Measurements from ENCODE around the gene ALDH3A2.

ALDH3A2 gene

DNA sequence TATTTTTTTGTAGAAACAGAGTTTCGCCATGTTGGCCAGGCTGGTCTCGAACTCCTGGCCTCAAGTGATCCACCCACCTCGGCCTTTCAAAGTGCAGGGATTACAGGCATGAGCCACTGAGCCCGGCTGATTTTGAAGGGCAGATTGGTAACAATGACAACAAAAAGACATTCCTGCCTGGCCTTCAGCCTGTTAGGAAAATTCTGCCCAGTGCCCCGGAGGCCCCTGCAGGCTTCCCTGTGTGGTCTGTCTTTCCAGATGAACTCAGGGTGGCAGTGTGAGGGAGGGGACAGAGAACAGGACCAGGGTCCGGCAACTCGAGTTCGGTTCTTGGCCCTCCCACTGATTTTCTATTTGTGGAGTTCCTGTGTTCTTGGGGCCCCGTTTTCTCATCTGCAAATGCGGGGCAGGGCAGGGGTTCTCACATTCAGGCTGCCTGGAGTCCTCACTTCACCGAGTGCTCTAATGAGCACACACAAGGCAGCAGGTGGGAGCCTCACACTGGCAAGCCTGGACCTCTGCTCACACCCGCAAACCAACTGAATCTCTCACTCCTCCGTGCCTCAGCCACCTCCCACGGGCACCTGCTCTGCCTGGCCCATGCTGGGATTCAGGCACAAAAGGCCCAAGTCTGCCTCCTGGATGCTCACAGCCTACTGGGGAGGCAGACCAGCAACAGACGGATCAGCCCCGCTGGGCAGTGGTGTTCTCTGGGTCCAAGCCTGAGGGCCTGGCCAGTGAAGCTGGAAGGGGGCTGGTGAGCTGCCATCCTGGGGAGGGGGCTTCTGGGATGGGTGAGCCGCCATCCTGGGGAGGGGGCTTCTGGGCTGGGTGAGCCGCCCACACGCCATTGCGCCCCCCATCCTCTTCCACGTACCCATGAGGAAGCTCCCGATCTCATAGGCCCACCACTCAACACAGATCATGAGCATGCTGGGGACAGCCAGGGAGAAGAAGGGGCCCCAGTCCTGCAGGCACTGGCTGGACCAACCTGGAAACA lies 57.5 kb downstream of the ALDH3A2 start:
- TF ChIP-seq, protein P1, sequence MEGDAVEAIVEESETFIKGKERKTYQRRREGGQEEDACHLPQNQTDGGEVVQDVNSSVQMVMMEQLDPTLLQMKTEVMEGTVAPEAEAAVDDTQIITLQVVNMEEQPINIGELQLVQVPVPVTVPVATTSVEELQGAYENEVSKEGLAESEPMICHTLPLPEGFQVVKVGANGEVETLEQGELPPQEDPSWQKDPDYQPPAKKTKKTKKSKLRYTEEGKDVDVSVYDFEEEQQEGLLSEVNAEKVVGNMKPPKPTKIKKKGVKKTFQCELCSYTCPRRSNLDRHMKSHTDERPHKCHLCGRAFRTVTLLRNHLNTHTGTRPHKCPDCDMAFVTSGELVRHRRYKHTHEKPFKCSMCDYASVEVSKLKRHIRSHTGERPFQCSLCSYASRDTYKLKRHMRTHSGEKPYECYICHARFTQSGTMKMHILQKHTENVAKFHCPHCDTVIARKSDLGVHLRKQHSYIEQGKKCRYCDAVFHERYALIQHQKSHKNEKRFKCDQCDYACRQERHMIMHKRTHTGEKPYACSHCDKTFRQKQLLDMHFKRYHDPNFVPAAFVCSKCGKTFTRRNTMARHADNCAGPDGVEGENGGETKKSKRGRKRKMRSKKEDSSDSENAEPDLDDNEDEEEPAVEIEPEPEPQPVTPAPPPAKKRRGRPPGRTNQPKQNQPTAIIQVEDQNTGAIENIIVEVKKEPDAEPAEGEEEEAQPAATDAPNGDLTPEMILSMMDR (IDR thresholded peaks at IDR 0.05; ENCODE audit: insufficient read depth, low read length, poor library complexity, severe bottlenecking): no peak
- Histone ChIP-seq H3K4me3 (replicated peaks; ENCODE audit: low read depth, low read length) (no peak overlapping the region), H3K36me3 (ENCODE audit: control insufficient read depth, insufficient read depth, low read length) (no peaks in the 10 kb centered on the region), H3K27me3 (replicated peaks; ENCODE audit: control insufficient read depth, insufficient read depth, low read length) (no peaks in the 10 kb centered on the region)
- no peak for DNase-seq (ENCODE audit: extremely low read depth, insufficient read length)

DNA sequence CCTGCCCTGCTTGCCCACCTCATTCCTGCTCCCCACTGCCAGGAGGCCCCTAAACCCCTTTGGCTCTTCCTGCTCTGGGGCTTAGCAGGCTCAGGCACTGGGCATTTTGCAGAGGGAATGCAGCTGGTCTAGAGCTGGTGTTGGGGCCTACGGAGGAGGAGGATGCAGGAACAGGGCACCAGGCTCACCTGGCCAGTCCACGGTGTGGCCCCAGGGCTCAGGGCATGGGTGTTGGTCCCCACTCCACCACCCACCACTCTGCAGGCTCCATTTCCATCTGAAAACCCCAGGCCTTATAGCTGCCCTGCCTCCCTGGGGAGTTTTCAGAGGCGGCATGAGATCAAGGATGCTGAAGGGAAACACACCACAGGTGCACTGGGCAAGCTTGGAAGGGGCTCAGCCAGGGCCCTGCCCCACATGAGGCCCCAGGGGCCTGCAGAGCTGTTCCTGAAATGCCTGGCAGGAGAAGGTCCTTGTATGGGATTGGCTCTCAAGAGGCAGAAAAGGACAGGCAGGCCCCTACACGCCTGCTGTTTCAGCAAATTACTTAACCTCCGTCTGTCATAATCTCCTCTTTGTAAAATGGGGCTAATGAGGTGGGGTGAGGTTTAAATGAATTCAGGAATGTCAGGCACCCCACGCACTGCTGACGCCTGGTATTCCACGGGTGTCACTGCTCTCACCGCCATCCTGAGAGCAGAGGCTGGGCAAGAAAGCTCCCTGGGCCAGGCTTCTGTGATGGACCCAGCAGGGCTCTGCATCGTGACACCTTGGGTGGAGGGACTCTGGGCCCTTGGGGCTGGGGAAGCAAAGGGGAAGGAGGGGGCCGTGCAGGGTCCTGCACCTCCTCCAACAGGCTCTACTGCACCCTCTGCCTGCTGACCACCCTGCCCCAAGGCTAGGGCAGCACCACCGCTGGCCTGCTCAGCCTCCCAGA lies 58.5 kb downstream of the ALDH3A2 start:
- Histone ChIP-seq H3K27me3 (replicated peaks; ENCODE audit: control insufficient read depth, insufficient read depth, low read length) (no peaks in the 10 kb centered on the region), H3K4me3 (replicated peaks; ENCODE audit: low read depth, low read length) (no peak overlapping the region), H3K36me3 (ENCODE audit: control insufficient read depth, insufficient read depth, low read length) (no peaks in the 10 kb centered on the region)
- TF ChIP-seq, protein P1 (IDR thresholded peaks at IDR 0.05; ENCODE audit: insufficient read depth, low read length, poor library complexity, severe bottlenecking): no peak
- no peak for DNase-seq (ENCODE audit: extremely low read depth, insufficient read length)

DNA sequence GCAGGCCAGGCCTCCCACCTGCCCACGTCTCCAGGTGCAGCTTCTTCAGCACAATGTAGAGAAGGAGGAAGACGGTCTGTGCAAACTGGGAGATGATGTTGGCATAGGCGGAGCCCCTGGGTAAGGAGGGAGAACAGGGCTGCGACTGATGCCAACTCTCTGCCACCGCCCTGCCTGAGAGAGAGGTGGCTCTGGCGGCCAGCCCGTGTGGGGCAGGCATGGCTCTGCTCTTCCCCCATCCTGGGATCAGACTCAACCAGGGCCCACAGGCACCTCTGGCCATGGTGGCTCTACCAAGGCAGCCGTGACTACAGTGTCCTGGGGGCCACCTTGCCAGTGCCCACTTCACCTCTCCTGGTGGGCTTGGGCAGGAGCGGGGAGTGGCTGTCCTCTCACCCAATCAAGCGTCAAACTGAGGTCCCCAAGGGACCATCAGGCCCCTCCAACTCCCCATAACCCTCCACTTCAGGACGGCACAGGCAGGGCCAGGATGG lies 59.2 kb downstream of the ALDH3A2 start:
- Histone ChIP-seq H3K27me3 (replicated peaks; ENCODE audit: control insufficient read depth, insufficient read depth, low read length) (no peaks in the 10 kb centered on the region), H3K36me3 (ENCODE audit: control insufficient read depth, insufficient read depth, low read length) (no peaks in the 10 kb centered on the region), H3K4me3 (replicated peaks; ENCODE audit: low read depth, low read length) (no peak overlapping the region)
- no peak for DNase-seq (ENCODE audit: extremely low read depth, insufficient read length)
- TF ChIP-seq, protein P1 (IDR thresholded peaks at IDR 0.05; ENCODE audit: insufficient read depth, low read length, poor library complexity, severe bottlenecking): no peak

DNA sequence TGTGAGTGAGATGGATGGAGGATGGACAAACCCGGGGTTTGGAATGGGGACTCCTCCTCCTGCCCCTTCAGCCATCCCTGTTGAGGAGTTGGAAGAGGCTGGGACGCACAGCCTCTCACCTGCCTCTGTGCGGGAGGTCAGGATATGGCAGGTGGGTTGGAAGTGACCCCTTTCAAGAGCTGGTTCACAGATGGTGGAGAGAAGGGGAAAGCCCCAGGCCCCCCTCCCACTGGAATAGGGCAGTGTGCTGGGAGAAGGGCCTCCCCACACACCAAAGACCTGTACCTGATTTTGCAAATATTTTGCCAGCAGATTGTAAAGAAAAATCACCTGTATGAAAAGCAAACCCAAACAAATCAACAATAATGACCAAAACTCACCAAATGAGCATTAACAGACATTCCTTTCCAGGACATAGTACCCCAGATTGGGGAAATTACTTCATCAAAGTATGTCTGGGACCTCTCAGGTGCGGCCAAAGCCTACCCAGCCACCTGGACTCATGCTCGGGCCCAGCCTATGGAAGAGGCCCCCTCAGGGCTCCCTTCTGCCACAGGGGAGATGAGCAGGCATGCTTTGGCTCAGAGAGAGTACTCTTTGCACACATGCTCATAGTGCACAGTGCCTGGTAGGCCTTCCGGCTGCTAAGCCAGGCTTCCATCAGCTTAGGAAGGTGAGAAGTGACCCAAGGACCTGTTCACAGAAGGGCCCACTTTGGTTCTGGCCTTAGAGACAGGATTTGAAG lies 60.1 kb downstream of the ALDH3A2 start:
- Histone ChIP-seq H3K27me3 (replicated peaks; ENCODE audit: control insufficient read depth, insufficient read depth, low read length) (no peaks in the 10 kb centered on the region), H3K4me3 (replicated peaks; ENCODE audit: low read depth, low read length) (no peak overlapping the region), H3K36me3 (ENCODE audit: control insufficient read depth, insufficient read depth, low read length) (no peaks in the 10 kb centered on the region)
- TF ChIP-seq, protein P1 (IDR thresholded peaks at IDR 0.05; ENCODE audit: insufficient read depth, low read length, poor library complexity, severe bottlenecking): no peak
- no peak for DNase-seq (ENCODE audit: extremely low read depth, insufficient read length)

DNA sequence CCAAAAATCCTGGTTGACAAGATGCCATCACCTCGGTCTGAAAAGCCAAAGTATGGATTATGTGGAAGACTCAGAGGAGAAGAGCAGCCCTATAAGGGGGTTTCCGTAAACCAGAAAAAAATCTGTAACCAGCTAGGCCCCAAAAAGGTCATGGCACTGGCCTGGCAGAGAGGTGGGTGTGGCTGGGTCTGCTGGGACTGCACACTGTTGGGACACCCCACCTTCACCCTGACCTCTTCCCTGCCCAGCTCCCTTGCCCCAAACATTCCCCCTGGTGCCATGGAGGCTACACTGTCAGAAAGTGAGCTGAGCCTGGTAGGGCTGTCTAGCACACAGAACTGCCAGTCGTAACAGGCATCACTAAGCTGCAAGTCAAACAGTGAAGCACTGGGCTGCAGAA lies 61.3 kb downstream of the ALDH3A2 start:
- TF ChIP-seq, protein P1 (IDR thresholded peaks at IDR 0.05; ENCODE audit: insufficient read depth, low read length, poor library complexity, severe bottlenecking): no peak
- no peak overlapping the region for H3K4me3 ChIP-seq (replicated peaks; ENCODE audit: low read depth, low read length)
- no peaks in the 10 kb centered on the region for H3K27me3 ChIP-seq (replicated peaks; ENCODE audit: control insufficient read depth, insufficient read depth, low read length)
- DNase-seq (ENCODE audit: extremely low read depth, insufficient read length): no peak
- no peaks in the 10 kb centered on the region for H3K36me3 ChIP-seq (ENCODE audit: control insufficient read depth, insufficient read depth, low read length)

Measured in GM06990 (cell line).